Neural progenitor cell (in vitro differentiated cells): ENCODE measurements around the gene CACFD1.

ENCODE experiments used
- EZH2 ChIP-seq: fragments of 200-600 bp; sonication (generic); IDR thresholded peaks from 2 replicates; pipeline ENCODE4 v1.6.1; 2017; ENCODE audit warnings: antibody characterized with exemption, mild to moderate bottlenecking, moderate library complexity
- EZH2phosphoT487 ChIP-seq: fragments of 200-600 bp; sonication (generic); IDR thresholded peaks from 2 replicates; pipeline ENCODE4 v1.6.1; 2017; ENCODE audit warnings: antibody characterized with exemption
- TF ChIP-seq, protein P1 (sequence below): fragments of 200-600 bp; sonication (generic); IDR thresholded peaks from 2 replicates; pipeline ENCODE4 v1.5.1; 2017; ENCODE audit warnings: antibody characterized with exemption, mild to moderate bottlenecking

DNA sequence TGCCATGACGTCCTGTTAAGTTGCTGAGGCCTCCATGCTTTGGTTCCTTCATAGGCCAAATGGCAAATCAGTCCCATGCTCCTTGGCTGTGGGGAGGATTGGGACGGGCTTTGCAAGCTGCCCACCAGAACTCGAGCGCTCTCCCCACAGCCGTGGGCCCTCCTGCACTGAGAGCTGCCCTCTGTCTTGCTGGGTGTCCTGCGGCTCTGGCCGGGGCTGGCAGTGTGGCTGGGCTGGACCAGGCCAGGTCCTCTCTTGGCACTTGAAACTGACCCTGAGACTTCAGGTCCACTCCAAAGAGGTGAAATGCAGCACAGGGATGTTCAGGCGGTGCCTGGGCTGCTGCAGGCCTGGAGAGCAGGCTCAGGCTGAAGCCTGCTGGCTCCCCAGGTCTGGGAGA lies 57.9 kb downstream of the CACFD1 start:
- TF ChIP-seq, protein P1, sequence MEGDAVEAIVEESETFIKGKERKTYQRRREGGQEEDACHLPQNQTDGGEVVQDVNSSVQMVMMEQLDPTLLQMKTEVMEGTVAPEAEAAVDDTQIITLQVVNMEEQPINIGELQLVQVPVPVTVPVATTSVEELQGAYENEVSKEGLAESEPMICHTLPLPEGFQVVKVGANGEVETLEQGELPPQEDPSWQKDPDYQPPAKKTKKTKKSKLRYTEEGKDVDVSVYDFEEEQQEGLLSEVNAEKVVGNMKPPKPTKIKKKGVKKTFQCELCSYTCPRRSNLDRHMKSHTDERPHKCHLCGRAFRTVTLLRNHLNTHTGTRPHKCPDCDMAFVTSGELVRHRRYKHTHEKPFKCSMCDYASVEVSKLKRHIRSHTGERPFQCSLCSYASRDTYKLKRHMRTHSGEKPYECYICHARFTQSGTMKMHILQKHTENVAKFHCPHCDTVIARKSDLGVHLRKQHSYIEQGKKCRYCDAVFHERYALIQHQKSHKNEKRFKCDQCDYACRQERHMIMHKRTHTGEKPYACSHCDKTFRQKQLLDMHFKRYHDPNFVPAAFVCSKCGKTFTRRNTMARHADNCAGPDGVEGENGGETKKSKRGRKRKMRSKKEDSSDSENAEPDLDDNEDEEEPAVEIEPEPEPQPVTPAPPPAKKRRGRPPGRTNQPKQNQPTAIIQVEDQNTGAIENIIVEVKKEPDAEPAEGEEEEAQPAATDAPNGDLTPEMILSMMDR: no peak
- no peak for TF ChIP-seq EZH2
- TF ChIP-seq EZH2phosphoT487: no peak
